ENCODE results near the gene STAP2. TPM values are rescaled to one million over a fixed set of nuclear protein-coding genes. Genes with fewer than 3 reads are reported as not detected.

Gene STAP2
- total and polyA plus RNA-seq, 10 of the 15 experiments (the other 5 are each of a cell fraction or from before 2014, with no cell fraction given) = 0.84 to 22.4 (median 15.2) TPM

DNA sequence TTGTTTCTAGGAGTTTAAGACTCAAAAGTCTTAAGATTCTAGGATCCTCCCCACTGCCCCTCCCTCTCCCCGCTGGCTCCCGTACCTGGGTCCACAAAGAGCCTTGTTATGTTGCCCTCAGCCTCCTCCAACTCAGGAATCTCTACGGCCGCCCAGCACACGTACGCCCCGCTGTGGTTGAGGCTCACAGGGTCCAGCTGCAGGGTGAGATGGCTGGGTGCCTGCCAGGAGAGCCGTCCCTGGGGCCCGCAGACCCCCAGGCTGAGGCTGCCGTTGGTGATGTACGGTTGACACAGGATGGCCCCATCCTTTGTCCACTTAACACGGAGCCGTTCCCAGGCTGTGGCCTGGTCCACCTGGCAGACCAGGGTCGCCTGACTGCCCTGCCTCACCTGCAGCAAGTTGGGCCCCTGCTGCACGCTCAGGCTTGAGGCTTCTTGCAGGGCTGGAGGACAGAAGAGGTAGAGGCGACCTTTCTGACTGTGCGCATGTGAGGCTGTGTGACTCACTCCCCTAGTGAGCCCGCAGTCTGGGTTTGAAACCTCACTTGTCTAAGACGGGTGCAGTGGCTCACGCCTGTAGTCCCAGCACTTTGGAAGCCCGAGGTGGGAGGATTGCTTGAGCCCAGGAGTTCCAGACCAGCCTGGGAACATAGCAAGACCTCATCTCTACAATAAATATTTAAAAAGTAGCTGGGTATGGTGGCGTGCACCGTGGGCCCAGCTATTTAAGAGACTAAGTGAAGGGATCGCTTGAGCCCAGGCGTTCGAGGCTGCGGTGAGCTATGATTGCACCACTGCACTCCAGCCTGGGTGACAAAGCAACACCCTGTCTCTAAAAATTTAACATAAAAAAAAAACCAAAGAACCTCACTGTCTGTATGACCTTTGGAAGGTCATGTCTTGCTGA lies 40.5 kb downstream of the STAP2 start:
- POLR2A ChIA-PET = no interaction called here
- FAIRE-seq (no peak), ATAC-seq (no peak), DNase-seq (ENCODE audit: low read depth, low spot score) (no peak)
- intact Hi-C loops (cut with micrococcal nuclease; ENCODE audit: unreplicated experiment) (no loop called here), in situ Hi-C loops (cut with MboI) (no loop called here)
- CTCF ChIA-PET = no interaction called here
- RAD21 ChIA-PET (ENCODE audit: unreplicated experiment) = no interaction called here
- TF ChIP-seq, protein P1, sequence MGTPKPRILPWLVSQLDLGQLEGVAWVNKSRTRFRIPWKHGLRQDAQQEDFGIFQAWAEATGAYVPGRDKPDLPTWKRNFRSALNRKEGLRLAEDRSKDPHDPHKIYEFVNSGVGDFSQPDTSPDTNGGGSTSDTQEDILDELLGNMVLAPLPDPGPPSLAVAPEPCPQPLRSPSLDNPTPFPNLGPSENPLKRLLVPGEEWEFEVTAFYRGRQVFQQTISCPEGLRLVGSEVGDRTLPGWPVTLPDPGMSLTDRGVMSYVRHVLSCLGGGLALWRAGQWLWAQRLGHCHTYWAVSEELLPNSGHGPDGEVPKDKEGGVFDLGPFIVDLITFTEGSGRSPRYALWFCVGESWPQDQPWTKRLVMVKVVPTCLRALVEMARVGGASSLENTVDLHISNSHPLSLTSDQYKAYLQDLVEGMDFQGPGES (IDR thresholded peaks at IDR 0.05) = no peak
- TF ChIP-seq, protein P2, sequence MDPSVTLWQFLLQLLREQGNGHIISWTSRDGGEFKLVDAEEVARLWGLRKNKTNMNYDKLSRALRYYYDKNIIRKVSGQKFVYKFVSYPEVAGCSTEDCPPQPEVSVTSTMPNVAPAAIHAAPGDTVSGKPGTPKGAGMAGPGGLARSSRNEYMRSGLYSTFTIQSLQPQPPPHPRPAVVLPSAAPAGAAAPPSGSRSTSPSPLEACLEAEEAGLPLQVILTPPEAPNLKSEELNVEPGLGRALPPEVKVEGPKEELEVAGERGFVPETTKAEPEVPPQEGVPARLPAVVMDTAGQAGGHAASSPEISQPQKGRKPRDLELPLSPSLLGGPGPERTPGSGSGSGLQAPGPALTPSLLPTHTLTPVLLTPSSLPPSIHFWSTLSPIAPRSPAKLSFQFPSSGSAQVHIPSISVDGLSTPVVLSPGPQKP (IDR thresholded peaks at IDR 0.05; ENCODE audit: low read depth, low read length) = no peak
- TF ChIP-seq ZBED1 (IDR thresholded peaks at IDR 0.05; ENCODE audit: borderline replicate concordance) = no peak
- no peak for TF ChIP-seq PAX5 (IDR thresholded peaks at IDR 0.05; ENCODE audit: borderline replicate concordance, low read depth, low read length)
- TF ChIP-seq, protein P3, sequence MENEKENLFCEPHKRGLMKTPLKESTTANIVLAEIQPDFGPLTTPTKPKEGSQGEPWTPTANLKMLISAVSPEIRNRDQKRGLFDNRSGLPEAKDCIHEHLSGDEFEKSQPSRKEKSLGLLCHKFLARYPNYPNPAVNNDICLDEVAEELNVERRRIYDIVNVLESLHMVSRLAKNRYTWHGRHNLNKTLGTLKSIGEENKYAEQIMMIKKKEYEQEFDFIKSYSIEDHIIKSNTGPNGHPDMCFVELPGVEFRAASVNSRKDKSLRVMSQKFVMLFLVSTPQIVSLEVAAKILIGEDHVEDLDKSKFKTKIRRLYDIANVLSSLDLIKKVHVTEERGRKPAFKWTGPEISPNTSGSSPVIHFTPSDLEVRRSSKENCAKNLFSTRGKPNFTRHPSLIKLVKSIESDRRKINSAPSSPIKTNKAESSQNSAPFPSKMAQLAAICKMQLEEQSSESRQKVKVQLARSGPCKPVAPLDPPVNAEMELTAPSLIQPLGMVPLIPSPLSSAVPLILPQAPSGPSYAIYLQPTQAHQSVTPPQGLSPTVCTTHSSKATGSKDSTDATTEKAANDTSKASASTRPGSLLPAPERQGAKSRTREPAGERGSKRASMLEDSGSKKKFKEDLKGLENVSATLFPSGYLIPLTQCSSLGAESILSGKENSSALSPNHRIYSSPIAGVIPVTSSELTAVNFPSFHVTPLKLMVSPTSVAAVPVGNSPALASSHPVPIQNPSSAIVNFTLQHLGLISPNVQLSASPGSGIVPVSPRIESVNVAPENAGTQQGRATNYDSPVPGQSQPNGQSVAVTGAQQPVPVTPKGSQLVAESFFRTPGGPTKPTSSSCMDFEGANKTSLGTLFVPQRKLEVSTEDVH (IDR thresholded peaks at IDR 0.05; ENCODE audit: low read depth, partially characterized antibody) = no peak
- TF ChIP-seq SREBF1 (IDR thresholded peaks at IDR 0.05; ENCODE audit: low read length) = no peak
- TF ChIP-seq, protein P4, sequence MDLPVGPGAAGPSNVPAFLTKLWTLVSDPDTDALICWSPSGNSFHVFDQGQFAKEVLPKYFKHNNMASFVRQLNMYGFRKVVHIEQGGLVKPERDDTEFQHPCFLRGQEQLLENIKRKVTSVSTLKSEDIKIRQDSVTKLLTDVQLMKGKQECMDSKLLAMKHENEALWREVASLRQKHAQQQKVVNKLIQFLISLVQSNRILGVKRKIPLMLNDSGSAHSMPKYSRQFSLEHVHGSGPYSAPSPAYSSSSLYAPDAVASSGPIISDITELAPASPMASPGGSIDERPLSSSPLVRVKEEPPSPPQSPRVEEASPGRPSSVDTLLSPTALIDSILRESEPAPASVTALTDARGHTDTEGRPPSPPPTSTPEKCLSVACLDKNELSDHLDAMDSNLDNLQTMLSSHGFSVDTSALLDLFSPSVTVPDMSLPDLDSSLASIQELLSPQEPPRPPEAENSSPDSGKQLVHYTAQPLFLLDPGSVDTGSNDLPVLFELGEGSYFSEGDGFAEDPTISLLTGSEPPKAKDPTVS (IDR thresholded peaks at IDR 0.05; ENCODE audit: low read depth, low read length) = no peak
- no peak for TF ChIP-seq TCF3 (IDR thresholded peaks at IDR 0.05; ENCODE audit: borderline replicate concordance, insufficient read depth, low read depth, low read length)
- TF ChIP-seq PAX8 (IDR thresholded peaks at IDR 0.05) = no peak
- TF ChIP-seq ZNF24 (IDR thresholded peaks at IDR 0.05) = no peak
- no peak for TF ChIP-seq NFYA (IDR thresholded peaks at IDR 0.05; ENCODE audit: borderline replicate concordance, low read depth, low read length)
- TF ChIP-seq IKZF1 (conservative IDR thresholded peaks at IDR 0.05) = no peak
- TF ChIP-seq BCL11A (IDR thresholded peaks at IDR 0.05; ENCODE audit: low read depth, low read length) = no peak
- H4K20me1 ChIP-seq (ENCODE audit: control insufficient read depth, insufficient read depth) = no peaks in the 10 kb centered on the region
- no peak overlapping the region for H2AFZ ChIP-seq (ENCODE audit: control insufficient read depth, low read depth, low read length)
- SMC1A ChIA-PET (ENCODE audit: uncharacterized antibody, unreplicated experiment) = no interaction called here
- no peaks in the 10 kb centered on the region for H3K36me3 ChIP-seq (ENCODE audit: control insufficient read depth in 2 of 2, insufficient read depth in 2 of 2, low read length in 1 of 2)
- no peaks in the 10 kb centered on the region for H3K79me2 ChIP-seq (ENCODE audit: control insufficient read depth, insufficient read depth, low read length)
- no peaks in the 10 kb centered on the region for H3K4me1 ChIP-seq (ENCODE audit: control insufficient read depth, insufficient read depth, low read length)
- no peak overlapping the region for H3K27ac ChIP-seq (ENCODE audit: control insufficient read depth, insufficient read depth)
- no peak overlapping the region for H3K4me3 ChIP-seq
- H3K27me3 ChIP-seq (replicated peaks in 1 of 2; ENCODE audit: control insufficient read depth in 2 of 2, insufficient read depth in 2 of 2, low read length in 1 of 2) = no peaks in the 10 kb centered on the region
- 60% methylated on average over 27 of the region's 27 CpGs for WGBS (ENCODE audit: insufficient coverage, insufficient replicate concordance, low lambda C conversion rate, missing lambda C conversion rate)
- H3K9me3 ChIP-seq (replicated peaks; ENCODE audit: control insufficient read depth, insufficient read depth, low read length) = no peaks in the 10 kb centered on the region
- no peak overlapping the region for H3K9ac ChIP-seq (ENCODE audit: control insufficient read depth, insufficient read depth, low read length)
- BruUV-seq (replicated peaks) = no TSS peak
- H3K4me2 ChIP-seq (ENCODE audit: control insufficient read depth, insufficient read depth) = no peak overlapping the region

Measured in GM12878 (cell line).